ENCODE results near the gene LDHAL6B.

The LDHAL6B gene

DNA sequence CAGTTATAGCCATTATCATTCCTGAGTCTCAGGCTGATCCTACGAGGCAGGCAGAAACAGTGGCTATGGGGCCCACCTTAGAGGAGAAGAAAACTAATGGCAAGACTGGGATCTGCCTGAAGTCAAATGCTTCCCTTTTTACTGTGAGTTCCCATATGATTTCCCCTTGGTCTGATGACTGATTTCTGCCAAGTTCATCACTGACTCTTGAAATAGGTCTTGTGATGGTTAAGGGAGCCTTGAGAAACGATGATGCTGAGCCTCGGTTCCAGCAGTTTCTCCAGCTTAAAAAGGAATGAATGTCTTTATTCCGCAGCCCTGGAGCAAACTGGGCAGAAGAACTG lies 29.4 kb upstream of the LDHAL6B start:
- no peak for DNase-seq (ENCODE audit: low read depth in 2 of 2)

GRCh38 chr15:59178151-59178695 lies 28.4 kb upstream of the LDHAL6B start:
- no peak for DNase-seq (ENCODE audit: low read depth in 2 of 2)

DNA sequence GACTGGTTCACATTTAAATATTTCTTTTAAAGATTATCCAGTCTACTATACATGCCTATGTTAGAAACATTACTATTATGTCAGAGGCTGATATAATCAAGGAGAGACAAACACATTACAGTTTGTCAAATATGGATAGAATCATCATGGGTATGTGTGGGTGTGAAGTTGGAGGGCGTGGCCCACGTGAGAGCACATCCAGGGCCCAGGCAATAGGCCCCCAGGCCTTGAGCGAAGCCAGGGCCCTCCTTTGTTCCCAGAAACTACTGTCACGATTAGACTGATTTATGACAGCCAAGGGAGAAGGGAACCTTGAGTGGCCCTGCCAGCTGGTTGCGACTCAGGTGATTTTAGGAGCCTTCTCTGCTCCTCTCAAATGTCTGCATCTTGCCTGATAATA lies 26.9 kb upstream of the LDHAL6B start:
- no peak for DNase-seq (ENCODE audit: low read depth in 2 of 2)

DNA sequence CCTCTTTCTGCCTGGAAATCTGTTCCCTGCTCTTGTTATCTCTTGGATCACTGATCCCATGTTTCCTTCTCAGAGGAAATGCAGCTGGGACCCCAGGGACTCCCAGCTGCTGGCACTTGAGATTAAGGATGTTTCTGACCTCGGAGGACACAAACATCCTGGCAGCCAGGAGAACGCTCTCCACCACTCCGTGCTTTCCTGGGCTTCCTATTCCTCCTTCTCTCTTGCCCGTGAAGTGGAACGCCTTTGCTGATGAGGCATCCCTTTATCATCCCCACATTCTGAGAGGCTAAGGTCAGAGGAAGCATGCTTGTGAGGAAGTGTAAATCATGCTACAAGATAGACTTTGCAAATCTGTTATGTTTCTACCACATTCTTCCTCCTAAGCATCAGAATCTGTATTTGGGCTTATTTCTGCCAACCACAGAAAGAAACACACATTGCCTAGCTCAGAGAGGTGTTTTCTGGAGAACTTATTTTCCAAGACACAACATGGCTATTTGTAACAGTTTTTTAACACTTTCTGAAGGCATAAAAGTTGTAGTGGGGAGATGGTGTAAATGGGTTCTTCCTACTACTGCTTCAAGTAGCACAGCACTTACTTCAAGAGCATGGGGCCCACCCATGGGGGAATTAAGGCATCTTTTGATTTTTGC lies 25.6 kb upstream of the LDHAL6B start:
- DNase-seq (ENCODE audit: low read depth in 2 of 2) = no peak

- DNase-seq (ENCODE audit: low read depth in 2 of 2) = no peak
Observed at GRCh38 chr15:59185725-59186124, 20.9 kb upstream of the LDHAL6B start.

GRCh38 chr15:59186501-59186900 lies 20.1 kb upstream of the LDHAL6B start:
- DNase-seq (ENCODE audit: low read depth in 2 of 2) = no peak

DNA sequence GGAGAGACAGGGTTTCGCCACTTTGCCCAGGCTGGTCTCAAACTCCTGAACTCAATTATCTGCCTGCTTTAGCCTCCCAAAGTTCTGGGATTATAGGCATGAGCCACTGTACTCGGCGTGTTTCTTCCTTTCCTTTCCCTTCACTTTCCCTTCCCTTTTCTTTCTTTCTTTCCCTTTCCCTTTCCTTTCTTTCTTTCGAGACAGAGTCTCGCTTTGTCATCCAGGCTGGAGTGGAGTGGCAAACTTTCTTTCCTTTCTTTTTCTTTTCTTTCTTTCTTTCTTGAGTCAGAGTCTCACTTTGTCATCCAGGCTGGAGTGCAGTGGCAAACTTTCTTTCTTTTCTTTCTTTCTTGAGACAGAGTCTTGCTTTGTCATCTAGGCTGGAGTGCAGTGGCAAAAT lies 17.4 kb upstream of the LDHAL6B start:
- DNase-seq (ENCODE audit: low read depth in 2 of 2) = no peak

GRCh38 chr15:59190291-59190690 lies 16.4 kb upstream of the LDHAL6B start:
- no peak for DNase-seq (ENCODE audit: low read depth in 2 of 2)

GRCh38 chr15:59191855-59192237 lies 14.8 kb upstream of the LDHAL6B start:
- no peak for DNase-seq (ENCODE audit: low read depth in 2 of 2)

DNA sequence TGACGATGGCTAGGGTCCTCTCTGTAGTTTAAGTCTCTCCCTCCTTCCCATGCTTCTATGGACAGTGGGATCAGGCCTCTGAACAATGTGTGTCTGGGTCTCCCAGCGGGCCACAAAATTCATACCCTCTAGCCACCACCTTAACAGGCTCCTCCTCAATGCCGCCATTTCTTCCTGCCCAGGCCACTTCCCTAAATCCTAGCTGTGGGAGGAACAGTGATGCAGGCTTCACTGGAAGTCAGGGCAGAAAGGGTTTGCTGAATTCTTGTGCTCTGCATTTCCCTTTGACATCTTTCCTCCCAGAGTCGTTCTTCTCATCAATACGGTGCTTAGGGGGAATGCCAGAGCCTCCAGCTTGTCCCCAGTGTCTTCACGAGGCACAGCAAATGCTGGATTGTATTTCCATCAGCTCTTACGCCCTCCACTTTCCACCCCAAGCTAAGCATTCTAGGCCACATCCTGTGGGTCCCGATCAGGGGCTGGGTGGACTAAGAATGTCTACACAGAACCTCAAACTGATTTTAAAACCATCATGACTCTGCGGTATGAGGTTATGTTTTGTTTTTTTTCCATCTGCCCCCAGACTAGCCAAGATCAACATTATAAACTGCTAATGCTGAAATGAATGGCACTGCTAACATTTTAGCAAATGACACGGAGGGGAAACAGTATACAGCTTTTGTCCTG lies 11.9 kb upstream of the LDHAL6B start:
- no peak for DNase-seq (ENCODE audit: low read depth in 2 of 2)

DNA sequence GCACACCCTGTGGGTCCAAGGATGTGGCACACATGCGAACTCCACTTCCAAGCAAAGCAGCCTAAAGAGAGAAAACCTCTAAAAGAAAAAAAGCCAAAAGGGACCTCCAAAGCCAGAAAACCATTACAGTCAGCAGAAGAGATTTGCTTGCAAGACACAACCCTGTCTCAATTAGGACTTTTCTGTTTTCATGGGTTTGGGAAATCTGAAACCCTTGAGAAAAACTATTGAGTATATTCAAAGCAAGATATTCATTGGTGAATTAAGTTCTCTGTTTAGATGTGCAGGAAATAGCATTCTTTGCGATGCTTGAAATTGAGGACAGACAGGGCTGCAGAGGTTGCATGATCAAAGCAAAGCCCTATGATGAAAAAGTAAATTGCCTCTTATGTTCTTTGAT lies 10.2 kb upstream of the LDHAL6B start:
- no peak for DNase-seq (ENCODE audit: low read depth in 2 of 2)

DNA sequence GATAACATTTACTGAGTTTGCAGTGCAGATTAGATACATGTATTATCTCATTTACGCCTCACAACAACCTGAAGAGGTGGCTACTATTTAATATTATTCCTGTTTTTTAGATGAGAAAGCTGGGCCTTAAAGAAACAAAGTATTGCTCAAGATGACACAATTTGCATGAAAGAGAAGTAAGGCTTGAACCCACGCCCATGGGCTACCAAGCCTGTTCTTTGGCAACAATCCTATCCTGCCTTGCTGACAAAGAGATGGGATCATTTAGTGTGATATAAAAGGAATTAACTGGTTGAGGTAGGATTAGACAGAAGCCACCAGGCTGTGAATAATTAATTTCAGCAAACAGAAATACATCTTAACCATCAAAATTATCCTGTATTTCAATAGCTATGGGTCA lies 9.2 kb upstream of the LDHAL6B start:
- no peak for DNase-seq (ENCODE audit: low read depth in 2 of 2)

DNA sequence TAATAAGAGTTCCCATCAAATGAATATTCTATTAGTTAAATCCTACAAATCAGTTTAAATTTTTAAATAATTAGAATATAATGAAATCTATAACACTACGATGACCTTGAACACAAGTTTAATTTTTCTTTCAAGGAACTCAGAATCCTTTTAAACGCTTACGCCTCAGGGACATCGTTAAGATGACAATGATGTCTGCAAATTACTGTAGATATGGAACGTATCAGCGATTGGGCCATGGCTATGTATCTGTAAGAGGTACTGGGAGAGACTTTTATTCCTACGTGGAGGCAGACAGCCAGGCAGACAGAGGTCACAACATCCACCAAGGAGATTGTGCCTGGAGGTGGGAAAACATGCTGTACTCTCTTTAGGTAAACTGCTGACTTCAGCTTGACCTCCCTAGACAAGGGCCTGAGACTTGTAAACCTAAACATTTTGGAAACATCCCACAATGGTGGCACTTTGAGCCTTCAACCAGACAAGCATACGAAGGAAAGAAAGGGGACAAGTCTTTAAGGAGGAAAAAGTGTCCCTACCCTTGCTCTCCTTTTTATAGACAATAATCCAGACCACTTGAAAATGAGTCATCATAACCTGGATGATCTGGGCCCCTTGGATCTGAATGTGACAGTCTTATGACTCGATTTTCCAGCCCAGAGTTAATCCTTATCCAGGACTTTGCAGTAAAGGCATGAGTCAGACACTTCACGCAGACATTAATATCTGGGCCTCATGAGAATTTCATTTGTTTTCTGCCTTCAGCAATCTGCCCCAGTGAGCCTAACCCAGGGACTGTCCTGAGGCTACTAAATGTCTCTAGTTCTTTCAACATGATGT lies 6.8 kb upstream of the LDHAL6B start:
- no peak for DNase-seq (ENCODE audit: low read depth in 2 of 2)

GRCh38 chr15:59200560-59200959 lies 6.1 kb upstream of the LDHAL6B start:
- DNase-seq (ENCODE audit: low read depth in 2 of 2) = no peak

DNA sequence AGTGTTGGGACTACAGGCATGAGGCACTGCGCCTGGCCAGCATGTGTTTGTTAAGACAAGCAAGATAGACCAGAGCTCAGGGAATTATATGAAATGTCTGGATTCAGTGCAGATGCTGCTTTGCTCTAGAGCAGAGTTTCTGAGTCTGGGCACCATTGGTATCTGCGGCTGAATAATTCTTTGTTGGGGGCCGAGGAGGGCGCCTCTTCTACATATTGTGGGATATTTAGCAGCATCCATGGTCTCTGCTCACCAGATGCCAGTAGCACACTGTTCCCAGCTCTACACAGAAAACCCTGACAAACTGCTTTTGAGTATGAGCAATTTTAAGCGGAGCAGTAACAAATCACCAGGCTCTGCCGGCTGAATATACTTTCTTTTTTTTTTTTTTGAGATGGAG lies 3.6 kb upstream of the LDHAL6B start:
- DNase-seq (ENCODE audit: low read depth in 2 of 2) = no peak

DNA sequence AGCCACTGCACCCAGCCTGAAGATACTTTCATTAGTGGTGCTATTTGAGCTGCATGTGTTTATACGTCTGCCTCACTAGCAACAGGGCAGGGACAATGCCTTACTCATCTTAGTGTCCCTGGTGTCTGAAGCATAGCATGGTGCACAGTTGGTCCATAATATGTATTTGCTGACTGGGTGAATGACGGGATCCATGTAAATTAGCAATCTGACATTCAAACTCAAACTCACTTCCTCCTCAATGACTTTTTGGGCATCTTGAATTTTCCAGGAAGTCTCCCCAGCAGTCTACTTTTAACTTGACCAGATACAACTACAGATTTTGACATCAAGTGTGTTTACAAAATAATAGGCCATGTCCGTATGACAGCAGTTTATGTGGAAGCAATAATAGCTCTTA lies 3.0 kb upstream of the LDHAL6B start:
- DNase-seq (ENCODE audit: low read depth in 2 of 2) = no peak

- no peak for DNase-seq (ENCODE audit: low read depth in 2 of 2)
Observed at GRCh38 chr15:59205839-59206622, 612 bp upstream of the LDHAL6B start.

GRCh38 chr15:59208613-59209249 lies 2.1 kb downstream of the LDHAL6B start:
- no peak for DNase-seq (ENCODE audit: low read depth in 2 of 2)

GRCh38 chr15:59210186-59210585 lies 3.5 kb downstream of the LDHAL6B start:
- DNase-seq (ENCODE audit: low read depth in 2 of 2) = no peak

GRCh38 chr15:59216911-59217310 lies 10.3 kb downstream of the LDHAL6B start:
- DNase-seq (ENCODE audit: low read depth in 2 of 2) = no peak

- DNase-seq (ENCODE audit: low read depth in 2 of 2) = no peak
Observed at GRCh38 chr15:59217876-59218498, 11.3 kb downstream of the LDHAL6B start.

Data from stimulated activated CD8-positive, alpha-beta memory T cell treated with anti-CD3 and anti-CD28 coated beads, Interleukin-7, amount 100 ng/mL, for 4 hours (primary cell).